Astrocyte of the cerebellum (primary cell): ENCODE measurements around the gene ISY1.

Experiments used
- DNase-seq: peaks from one replicate; pipeline ENCODE4 v3.0.0-alpha.2; 2011; ENCODE audit warnings: low read depth
- H3K4me3 ChIP-seq: 2 replicates; pipeline ENCODE4 v1.5.1; 2011; ENCODE audit warnings: mild to moderate bottlenecking, low read depth, low read length, moderate library complexity
- CTCF ChIP-seq: IDR thresholded peaks from 2 replicates; pipeline ENCODE4 v1.5.1; 2012; ENCODE audit warnings: low read length, low read depth, moderate library complexity, mild to moderate bottlenecking; ENCODE audit errors: missing control alignments
- in situ Hi-C: cut with HindIII; loops from 2 replicates; pipeline ENCODE4 v1.10.0; 2017; ENCODE audit warnings: low sequenced_read_pairs

Gene ISY1

GRCh38 chr3:129087138-129087702 lies 73.6 kb downstream of the ISY1 start:
- DNase-seq, result no peak
- in situ Hi-C loops, result loop anchor here (10.0 kb wide), 1 partner anchor 92 kb away; the partner anchor contains the start of gene CFAP92
- no peak overlapping the region for H3K4me3 ChIP-seq
- TF ChIP-seq CTCF, result no peak

GRCh38 chr3:129085818-129086217 lies 75.0 kb downstream of the ISY1 start:
- DNase-seq, result no peak
- no peak for TF ChIP-seq CTCF
- in situ Hi-C loops, result loop anchor here (10.0 kb wide), 1 partner anchor 91 kb away; the partner anchor contains the start of gene CFAP92
- no peak overlapping the region for H3K4me3 ChIP-seq

- in situ Hi-C loops, result loop anchor here (10.0 kb wide), 1 partner anchor 90 kb away; the partner anchor contains the start of gene CFAP92
- TF ChIP-seq CTCF, result no peak
- no peak for DNase-seq
- H3K4me3 ChIP-seq, result no peak overlapping the region
Observed at GRCh38 chr3:129085165-129085715, 75.6 kb downstream of the ISY1 start.

GRCh38 chr3:129084501-129084900 lies 76.4 kb downstream of the ISY1 start:
- DNase-seq, result no peak
- in situ Hi-C loops, result loop anchor here (10.0 kb wide), 1 partner anchor 90 kb away; the partner anchor contains the start of gene CFAP92
- no peak for TF ChIP-seq CTCF
- H3K4me3 ChIP-seq, result no peak overlapping the region

- in situ Hi-C loops, result loop anchor here (10.0 kb wide), 1 partner anchor 87 kb away; the partner anchor contains the start of gene CFAP92
- no peak overlapping the region for H3K4me3 ChIP-seq
- no peak for TF ChIP-seq CTCF
- no peak for DNase-seq
Observed at GRCh38 chr3:129082026-129082425, 78.8 kb downstream of the ISY1 start.

- no peak overlapping the region for H3K4me3 ChIP-seq
- no peak for TF ChIP-seq CTCF
- DNase-seq, result no peak
- in situ Hi-C loops, result loop anchor here (10.0 kb wide), 1 partner anchor 87 kb away; the partner anchor contains the start of gene CFAP92
Observed at GRCh38 chr3:129081503-129081902, 79.4 kb downstream of the ISY1 start.
